AG10803 (cell line): ENCODE results near the gene PSMB8.

Source experiments
- DNase-seq: peaks from one replicate; pipeline ENCODE4 v3.0.0; 2010; ENCODE audit warnings: low read depth
- H3K4me3 ChIP-seq: 2 replicates; pipeline ENCODE4 v1.5.1; 2011; ENCODE audit warnings: mild to moderate bottlenecking, low read length, control low read depth
- CTCF ChIP-seq: conservative IDR thresholded peaks from 2 replicates; pipeline ENCODE4 v1.5.1; 2011; ENCODE audit warnings: mild to moderate bottlenecking, low read length, control low read depth, inconsistent platforms

PSMB8 gene

DNA sequence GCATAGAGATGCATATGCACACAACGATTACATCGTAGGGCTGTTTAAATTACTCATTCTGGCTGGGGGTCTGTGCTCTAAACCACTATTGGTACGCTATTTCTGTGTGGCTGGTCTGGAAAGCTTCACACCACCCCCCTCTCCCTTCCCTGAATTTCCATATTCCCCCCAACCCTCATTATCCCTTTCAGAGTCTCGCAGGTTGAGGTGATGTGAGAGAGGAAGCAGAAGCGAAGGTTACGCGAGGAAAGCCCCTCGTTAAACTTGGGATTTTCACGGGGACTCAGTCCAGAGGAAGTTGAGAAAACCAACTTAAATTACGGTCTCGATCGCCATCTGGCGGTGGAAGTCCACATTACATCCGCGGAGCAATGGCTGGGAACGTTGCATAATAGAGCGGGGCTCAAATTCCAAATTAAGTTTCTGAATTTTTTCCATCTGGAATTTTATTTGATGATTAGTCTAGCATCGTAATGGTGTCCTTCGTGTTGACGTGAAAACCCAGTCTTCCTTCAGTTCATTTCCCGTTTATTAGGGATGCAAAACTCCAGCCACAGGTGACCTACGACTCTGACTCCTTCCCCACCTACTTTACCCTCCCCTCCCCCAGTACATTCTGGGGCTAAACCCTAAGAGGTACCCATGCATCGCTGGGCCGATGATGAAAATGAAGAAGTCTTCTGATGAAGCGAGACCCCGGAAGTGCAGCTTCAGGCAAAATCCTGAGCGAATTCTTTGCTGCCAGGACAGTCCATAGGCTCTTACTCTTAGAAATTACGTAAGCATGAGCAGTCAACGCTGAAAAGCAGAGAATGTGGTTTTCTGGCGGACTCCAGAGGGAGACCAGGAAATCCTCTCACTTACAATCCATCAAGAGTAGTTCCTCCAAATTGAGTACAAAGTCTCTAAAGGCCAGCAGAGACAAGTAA lies 46.7 kb downstream of the PSMB8 start:
- H3K4me3 ChIP-seq, result peak overlapping the region; percentile 47
- DNase-seq, result peak; percentile 53
- TF ChIP-seq CTCF, result peak; percentile 84

DNA sequence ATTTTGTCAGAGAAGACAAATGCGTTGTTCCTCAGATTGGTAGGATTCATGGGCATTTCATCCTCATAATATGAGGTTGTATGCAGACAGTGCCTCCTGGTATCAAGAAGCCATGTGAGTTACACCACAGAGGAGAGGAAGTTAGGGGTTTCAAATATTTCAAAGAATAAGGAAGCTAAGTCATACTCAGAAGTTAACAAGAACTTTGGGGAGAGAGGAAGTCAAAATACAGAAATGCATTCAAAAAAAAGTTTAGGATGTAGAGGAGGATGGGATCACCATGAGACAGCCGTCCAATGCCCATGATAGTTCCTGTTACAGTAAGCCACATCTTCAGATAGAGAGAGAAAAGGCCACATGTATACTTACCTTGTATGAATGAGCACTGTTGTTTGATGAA lies 49.3 kb downstream of the PSMB8 start:
- no peak overlapping the region for H3K4me3 ChIP-seq
- TF ChIP-seq CTCF, result no peak
- DNase-seq, result no peak

- TF ChIP-seq CTCF, result no peak
- no peak for DNase-seq
- H3K4me3 ChIP-seq, result no peak overlapping the region
Observed at GRCh38 chr6:32792901-32793435, 50.9 kb downstream of the PSMB8 start.
